NAMALWA (cell line): ENCODE measurements around the gene PSD.

Experiments
- DNase-seq: peaks from one replicate; pipeline ENCODE4 v3.0.0-alpha.2; 2015; ENCODE audit warnings: low spot score

The PSD gene

GRCh38 chr10:102438374-102438773 lies 19.8 kb upstream of the PSD start:
- DNase-seq = no peak

- no peak for DNase-seq
Measured at GRCh38 chr10:102437515-102437914, 18.9 kb upstream of the PSD start.

GRCh38 chr10:102436312-102436711 lies 17.7 kb upstream of the PSD start:
- no peak for DNase-seq

- no peak for DNase-seq
Measured at GRCh38 chr10:102435529-102436233, 17.1 kb upstream of the PSD start.

GRCh38 chr10:102435133-102435497 lies 16.5 kb upstream of the PSD start:
- no peak for DNase-seq

DNA sequence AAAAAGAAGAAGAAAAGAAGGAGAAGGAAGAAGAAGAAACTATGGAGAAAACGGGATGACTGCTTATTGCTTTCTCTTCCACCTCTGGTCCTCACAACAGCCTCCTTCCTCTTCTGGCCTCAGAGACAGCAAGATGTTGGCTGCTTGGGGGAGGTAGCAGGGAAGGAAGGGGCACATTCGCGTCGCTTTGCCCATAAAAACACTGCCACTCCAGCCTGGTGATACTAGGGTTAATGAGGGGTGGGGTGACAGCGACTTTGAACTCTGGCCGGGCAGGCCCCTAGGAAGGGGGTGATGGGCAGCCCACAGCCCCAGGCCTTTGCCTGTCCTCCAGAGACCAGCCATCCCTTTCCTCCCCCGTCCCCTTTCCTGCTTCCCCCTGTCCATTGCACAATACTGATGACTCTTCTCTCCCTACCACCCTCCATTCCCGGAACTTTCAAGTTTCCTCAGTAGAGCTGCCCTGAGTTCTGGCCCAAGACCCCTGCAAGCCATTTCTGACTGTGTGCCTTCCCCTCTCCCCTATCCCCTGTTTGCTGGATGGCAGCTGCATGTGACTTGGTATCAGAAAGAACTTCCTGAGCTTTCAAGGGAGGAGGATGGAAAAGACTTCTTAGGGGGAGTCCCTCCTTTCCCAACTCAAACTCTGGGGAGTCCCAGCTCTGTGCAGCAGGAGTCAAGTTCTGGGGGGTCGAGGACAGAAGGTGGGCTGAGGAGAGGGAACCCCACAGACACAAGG lies 16.0 kb upstream of the PSD start:
- DNase-seq = no peak

GRCh38 chr10:102433619-102434046 lies 15.0 kb upstream of the PSD start:
- no peak for DNase-seq

DNA sequence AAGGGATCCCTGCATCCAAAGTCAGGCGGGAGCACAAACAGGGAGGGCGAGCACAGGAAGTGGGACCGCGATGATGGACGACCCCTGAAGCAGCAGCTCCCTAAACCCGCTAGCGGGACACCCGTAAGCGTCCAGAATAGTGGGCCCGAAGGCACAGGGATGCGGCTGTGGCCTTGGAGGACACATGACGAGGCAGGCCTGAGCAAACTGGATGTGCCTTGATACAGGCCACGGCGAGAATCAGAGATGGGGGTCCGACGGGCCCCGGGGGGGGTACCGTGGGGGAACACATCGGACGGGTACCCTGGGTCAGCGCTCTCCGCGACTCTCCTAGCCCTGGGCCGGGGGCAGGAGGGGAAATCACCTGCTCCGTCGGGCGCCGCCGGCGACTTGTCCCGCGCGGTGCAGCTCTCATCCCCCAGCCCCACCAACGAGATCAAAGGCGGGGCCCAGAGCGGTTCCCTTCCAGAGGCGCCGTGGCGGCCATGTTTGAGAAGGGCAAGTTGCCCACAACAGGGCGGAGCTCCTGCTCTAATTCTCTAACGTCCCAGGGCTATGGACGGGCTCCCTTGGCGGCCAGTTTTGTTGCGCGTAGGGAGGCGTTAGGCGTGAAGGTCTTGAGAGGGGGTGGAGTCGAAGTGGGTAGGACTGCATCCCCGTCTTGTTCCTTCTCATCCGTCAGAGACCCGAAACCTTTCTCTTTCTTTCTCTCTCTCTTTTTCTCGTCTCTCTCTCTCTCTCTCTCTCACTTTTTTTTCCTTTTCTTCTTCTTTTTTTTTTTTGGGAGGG lies 13.8 kb upstream of the PSD start, which contains the start of gene CUEDC2:
Gene CUEDC2 (minus strand): TSS at position 413 of the 789 bp plus-strand sequence. CDS start 7,386 bp downstream, outside the sequence.
- DNase-seq = peak; percentile 97

DNA sequence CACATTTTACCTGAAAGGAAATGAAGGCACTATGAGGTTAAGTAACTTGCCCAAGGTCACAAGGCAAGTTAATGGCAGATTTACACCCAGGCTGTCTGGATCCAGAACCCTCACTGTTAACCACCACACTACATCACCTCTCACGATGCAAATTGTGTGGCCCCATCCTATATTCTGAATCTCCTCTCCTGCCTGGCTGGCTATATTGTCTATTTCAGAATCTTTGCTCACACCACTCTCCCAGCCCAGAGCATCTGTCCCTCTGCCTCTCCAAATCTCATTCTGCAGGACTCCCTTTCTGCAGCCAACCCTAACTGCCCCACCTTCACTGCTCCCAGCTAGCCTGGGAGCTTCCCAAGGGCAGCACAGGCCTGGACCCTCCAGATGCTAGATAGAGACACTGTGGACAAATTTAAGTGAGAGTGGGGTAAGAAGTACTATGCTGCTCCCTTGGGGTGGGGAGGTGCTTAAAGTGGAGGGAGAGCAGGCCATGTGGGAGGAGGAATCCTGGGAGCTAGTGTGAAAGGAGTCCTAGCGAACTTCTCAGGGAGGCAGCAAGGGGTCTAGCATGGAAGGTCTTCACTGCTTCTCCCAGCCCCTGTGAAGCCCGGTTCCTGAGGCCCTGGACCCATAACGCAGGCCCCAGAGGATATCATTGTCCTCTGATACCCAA lies 13.0 kb upstream of the PSD start:
- peak; percentile 45 for DNase-seq

- no peak for DNase-seq
Measured at GRCh38 chr10:102429468-102429867, 10.9 kb upstream of the PSD start.

DNA sequence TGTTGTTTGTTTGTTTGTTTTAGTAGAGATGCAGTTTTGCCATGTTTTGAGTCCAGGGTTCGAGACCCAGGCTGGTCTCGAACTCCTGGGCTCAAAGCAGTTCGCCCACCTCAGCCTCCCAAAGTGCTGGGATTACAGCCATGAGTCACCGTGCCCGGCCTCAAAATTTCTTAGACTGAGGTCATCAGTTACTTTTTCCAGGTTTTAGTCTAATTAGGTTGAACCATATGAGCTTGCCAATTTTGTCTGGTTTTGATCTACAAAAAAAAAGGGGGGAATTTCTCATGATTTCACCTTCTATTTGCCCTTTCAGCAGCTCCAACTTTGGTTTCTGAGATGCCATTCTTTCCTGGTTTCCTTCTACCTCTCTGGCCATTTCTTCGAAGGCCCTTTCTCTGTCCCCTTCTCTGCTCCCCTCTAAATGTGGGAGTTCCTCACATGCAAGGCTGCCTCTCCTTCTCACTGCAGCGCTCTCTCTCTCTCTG lies 8.3 kb upstream of the PSD start:
- no peak for DNase-seq

DNA sequence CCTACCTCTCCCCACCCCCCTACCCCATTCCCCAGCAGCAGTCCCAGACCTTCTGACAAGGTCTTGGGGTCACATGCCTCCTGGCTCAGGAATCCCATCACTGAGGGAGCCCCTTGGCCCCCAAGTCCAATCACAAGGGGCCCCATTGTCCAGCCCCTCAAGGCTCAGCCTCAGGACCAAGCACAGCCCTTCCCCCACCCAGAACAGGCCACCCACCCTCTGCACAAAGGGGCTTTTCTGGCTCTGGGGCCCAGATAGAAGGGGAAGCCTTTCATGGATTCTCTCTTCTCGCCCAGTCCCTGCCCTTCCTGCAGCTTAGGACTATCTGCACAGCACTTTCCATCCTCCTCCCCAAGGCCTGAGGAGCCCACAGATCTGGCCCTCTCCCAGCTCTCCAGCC lies 6.9 kb upstream of the PSD start:
- no peak for DNase-seq

GRCh38 chr10:102424916-102425315 lies 6.3 kb upstream of the PSD start:
- DNase-seq = no peak

- DNase-seq = no peak
Measured at GRCh38 chr10:102424145-102424544, 5.6 kb upstream of the PSD start.

DNA sequence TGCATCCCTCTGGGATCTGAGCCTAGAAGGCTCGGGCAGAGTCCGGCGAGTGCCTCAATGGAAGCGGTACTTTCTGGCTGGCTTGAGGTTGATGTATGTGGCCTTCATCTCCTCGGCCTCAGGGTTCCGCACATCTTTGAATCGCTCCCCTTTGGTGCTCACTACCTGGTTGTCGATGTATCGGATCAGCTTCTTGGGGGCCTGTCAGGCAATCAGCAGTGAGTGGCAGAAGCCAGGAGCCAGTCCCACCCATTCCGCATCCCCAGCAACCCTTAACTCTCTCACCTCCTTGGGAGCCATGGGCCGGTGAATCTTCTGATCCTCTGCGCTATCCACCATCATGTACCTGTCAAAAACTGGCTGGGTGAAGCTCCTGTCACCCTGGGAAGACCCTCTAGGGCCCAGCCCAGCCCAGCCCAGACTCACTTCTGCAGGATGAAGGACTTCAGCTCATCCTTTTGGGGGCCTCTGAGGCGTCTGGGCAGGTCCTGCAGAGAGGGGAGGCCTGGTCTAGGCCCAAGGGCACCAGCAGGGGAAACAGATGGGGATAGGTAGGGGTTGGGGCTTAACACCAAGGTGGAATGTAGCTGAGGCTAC lies 4.9 kb upstream of the PSD start:
- no peak for DNase-seq

- no peak for DNase-seq
Measured at GRCh38 chr10:102422545-102423129, 4.1 kb upstream of the PSD start.

GRCh38 chr10:102421757-102422512 lies 3.4 kb upstream of the PSD start:
- DNase-seq = no peak

GRCh38 chr10:102421507-102421756 lies 2.8 kb upstream of the PSD start:
- DNase-seq = no peak

DNA sequence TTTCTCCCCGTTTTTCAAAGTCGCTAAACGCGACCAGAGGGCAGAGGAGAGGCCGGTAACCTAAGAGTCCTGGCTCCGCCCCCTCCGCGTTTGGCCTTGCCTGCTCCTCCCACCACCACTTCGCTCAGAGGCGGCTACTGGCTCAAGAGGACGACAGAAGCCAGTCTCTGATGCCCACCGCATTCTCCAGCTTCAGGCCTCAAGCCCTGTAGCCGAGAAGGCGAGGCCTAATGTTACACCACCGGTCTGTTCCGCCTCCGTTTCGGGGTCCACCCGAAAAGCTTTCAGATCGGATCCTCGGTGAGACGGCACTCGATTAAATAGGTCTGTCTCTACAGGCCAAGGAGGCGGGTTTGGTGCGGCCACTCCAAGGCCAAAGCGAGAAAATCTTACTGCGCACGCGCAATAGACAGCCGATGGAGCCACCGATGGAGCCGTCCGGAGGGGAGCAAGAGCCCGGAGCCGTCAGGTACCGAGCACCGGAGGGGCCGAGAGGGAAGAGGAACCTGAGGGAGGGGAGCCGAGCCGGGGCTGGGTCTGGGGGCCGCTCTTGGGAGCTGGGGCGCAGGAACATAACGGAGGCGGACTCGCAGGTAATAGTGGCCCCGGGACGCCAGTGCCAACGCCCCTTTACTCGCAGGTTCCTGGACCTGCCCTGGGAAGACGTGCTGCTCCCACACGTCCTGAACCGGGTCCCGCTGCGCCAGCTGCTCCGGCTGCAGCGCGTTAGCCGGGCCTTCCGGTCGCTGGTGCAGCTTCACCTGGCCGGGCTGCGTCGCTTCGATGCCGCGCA lies 2.3 kb upstream of the PSD start, which contains the start of gene FBXL15:
Gene FBXL15 (plus strand): TSS at position 123 of the 793 bp plus-strand sequence. CDS start 294 bp downstream, at position 417.
- peak; percentile 98 for DNase-seq

- DNase-seq = no peak
Measured at GRCh38 chr10:102420181-102420713, 1.7 kb upstream of the PSD start.
